HUES64 (cell line): ENCODE data around the gene TYR.
"Not testable (repeated sequence)": the region's sequence is repeated elsewhere in the genome, so short reads cannot be mapped to it uniquely, and the experiment has no call there.

Experiments used
- H3K27ac ChIP-seq: 2 replicates; pipeline ENCODE4 v1.7.0; 2013; ENCODE audit warnings: low read depth, low read length, inconsistent platforms
- H3K27me3 ChIP-seq: 2 replicates; pipeline ENCODE4 v1.6.1; 2013; ENCODE audit warnings: mild to moderate bottlenecking, low read length; ENCODE audit not compliant: insufficient read depth
- H3K36me3 ChIP-seq: 2 replicates; pipeline ENCODE4 v1.6.1; 2013; ENCODE audit warnings: mild to moderate bottlenecking, low read length; ENCODE audit not compliant: insufficient read depth
- H3K4me1 ChIP-seq: 2 replicates; pipeline ENCODE4 v1.6.1; 2013; ENCODE audit warnings: mild to moderate bottlenecking, low read length, moderate library complexity; ENCODE audit not compliant: insufficient read depth
- H3K4me3 ChIP-seq: 2 replicates; pipeline ENCODE4 v1.5.1; 2013; ENCODE audit warnings: mild to moderate bottlenecking, low read length, moderate library complexity
- H3K9ac ChIP-seq: 2 replicates; pipeline ENCODE4 v1.6.1; 2013; ENCODE audit warnings: mild to moderate bottlenecking, low read depth, low read length
- H3K9me3 ChIP-seq: 2 replicates; pipeline ENCODE4 v1.6.1; 2013; ENCODE audit warnings: low read depth, low read length; ENCODE audit not compliant: insufficient read depth
- WGBS: fragments of 150-250, 120-280 bp; methylation state at CpG from one replicate; pipeline ENCODE4 v1.1.7; 2013; ENCODE audit warnings: missing lambda C conversion rate; 5-methylcytosine and 5-hydroxymethylcytosine counted together

TYR gene

DNA sequence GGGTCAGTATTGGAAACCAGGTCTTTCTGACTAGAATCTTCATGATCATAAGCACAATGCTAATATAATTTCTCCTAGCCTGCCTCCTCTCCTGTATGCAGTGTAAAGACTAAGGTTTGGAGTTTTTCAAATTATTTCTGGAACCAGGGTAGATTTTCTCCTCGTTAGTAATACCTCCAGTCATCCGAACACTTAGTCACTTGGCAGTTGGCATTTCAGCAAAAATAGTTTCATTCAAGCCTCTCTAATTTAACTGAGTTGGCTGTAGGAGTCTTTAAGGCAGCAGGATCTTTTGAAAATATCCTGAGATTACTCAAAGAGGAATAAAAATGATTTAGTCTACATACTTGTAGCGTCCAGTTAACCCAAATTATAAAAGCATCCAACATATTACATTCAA, 6.3 kb downstream of the TYR start:
- H3K9ac ChIP-seq: no peak overlapping the region
- H3K36me3 ChIP-seq: no peaks in the 10 kb centered on the region
- 96% methylated on average over 2 of the region's 3 CpGs for WGBS
- H3K27ac ChIP-seq: no peak overlapping the region
- no peak overlapping the region for H3K4me3 ChIP-seq
- H3K9me3 ChIP-seq: no peaks in the 10 kb centered on the region
- H3K4me1 ChIP-seq: peaks cover 11% of the 10 kb centered on the region
- no peaks in the 10 kb centered on the region for H3K27me3 ChIP-seq

- Histone ChIP-seq H3K9ac (no peak overlapping the region), H3K9me3 (no peaks in the 10 kb centered on the region), H3K4me3 (no peak overlapping the region), H3K27ac (no peak overlapping the region), H3K27me3 (no peaks in the 10 kb centered on the region), H3K4me1 (no peaks in the 10 kb centered on the region), H3K36me3 (no peaks in the 10 kb centered on the region)
- WGBS: 100% methylated on average over 1 of the region's 2 CpGs
Observed at GRCh38 chr11:89189776-89190175, 12.1 kb downstream of the TYR start.

DNA sequence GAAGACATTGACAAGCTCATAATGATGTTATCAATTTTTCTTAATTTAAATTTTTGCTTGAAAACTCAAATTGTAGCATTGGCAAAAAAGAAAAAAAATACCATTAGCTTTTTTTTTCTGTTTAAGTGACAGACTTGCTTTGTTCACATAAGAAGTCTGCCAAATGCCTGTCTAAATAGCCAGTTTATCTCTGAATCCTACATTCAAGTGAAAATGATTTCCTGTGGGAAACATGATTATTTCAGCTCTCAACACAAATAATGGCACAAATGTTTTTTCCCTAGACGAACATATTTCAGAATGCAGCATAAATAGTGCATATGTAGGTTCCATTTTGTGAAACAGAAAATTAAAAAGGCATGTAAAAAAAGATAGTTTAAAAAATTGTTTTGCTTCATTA, 23.5 kb downstream of the TYR start:
- no peaks in the 10 kb centered on the region for H3K36me3 ChIP-seq
- no peak overlapping the region for H3K4me3 ChIP-seq
- H3K9ac ChIP-seq: no peak overlapping the region
- H3K27ac ChIP-seq: no peak overlapping the region
- H3K27me3 ChIP-seq: no peaks in the 10 kb centered on the region
- H3K4me1 ChIP-seq: peaks cover 6% of the 10 kb centered on the region; the same call in 1 of the 2 replicates
- no peaks in the 10 kb centered on the region for H3K9me3 ChIP-seq
- WGBS: 100% methylated on average over 1 of the region's 1 CpG

DNA sequence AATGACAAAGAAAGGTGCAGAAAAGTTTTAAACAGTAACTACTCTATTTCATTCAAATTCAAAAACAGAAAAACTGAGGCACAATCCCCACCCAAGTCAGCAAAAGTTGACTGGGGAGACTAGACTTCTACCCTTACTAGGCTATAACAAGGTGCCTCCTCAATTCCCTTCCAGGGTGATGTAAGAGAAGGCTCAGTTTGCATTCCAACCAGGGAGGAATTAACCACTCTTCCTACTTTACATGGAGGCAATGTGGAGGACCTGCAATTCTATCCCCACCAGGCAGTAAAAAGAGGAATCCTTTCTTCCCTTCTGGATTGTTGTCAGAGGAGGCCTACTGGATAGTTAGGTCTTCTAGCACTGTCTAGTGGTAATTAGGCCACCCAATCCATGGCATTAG, 26.1 kb downstream of the TYR start:
- Histone ChIP-seq H3K9ac (no peak overlapping the region), H3K27ac (no peak overlapping the region), H3K4me3 (no peak overlapping the region), H3K27me3 (no peaks in the 10 kb centered on the region), H3K4me1 (peaks cover 6% of the 10 kb centered on the region; the same call in 1 of the 2 replicates), H3K36me3 (no peaks in the 10 kb centered on the region), H3K9me3 (no peaks in the 10 kb centered on the region)

GRCh38 chr11:89205378-89205777, 27.7 kb downstream of the TYR start:
- H3K4me3 ChIP-seq: no peak overlapping the region
- no peak overlapping the region for H3K27ac ChIP-seq
- no peaks in the 10 kb centered on the region for H3K36me3 ChIP-seq
- no peaks in the 10 kb centered on the region for H3K9me3 ChIP-seq
- no peak overlapping the region for H3K9ac ChIP-seq
- H3K27me3 ChIP-seq: no peaks in the 10 kb centered on the region
- peaks cover 6% of the 10 kb centered on the region; the same call in 1 of the 2 replicates for H3K4me1 ChIP-seq

DNA sequence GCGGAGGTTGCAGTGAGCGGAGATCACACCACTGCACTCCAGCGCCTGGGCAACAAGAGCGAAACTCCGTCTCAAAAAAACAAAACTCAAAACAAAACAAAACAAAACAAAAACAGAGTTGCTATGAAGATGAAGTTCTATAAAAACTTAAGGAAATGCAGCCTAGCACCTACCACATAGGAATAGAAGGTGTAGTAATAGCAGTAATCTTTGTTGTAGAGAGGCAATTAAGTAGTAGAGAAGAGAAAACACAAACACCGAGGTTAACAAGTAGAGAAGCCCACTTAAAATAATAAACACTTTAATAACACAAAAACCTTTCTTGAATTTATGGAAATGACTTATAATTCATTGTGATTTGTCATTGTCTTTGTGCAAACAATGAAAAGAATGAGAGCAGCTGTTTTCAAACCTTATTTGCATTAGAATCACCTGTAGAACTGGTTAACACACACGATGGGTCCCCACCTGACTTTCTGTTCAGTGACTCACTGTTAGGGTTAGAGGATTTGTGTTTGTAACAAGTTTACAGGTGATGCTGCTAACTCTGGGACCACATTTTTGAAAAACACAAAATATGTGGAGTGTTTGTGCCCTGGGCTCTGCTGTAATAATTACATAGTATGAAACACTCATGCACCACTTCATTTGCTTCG, 43.1 kb downstream of the TYR start:
- 70% methylated on average over 4 of the region's 8 CpGs for WGBS
- Histone ChIP-seq H3K4me1 (peaks cover 16% of the 10 kb centered on the region), H3K4me3 (no peak overlapping the region), H3K9me3 (no peaks in the 10 kb centered on the region), H3K27me3 (no peaks in the 10 kb centered on the region), H3K9ac (no peak overlapping the region), H3K27ac (peak overlapping the region; percentile 40), H3K36me3 (no peaks in the 10 kb centered on the region)

DNA sequence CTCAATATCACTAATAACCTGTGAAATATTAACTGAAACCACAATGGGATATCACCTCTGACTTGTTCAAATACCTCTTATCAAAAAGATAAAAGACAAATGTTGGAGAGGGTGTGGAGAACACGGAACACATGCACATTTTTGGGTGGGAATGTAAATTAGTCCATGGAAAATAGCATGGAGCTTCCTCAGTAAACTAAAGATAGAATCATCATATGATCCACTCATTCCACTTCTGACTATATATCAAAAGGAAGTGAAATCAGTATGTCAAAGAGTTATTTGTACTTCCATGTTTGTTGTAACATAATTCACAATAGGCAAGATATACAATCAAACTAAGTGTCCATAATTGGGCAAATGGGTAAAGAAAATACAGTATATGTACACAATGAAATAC, 57.4 kb downstream of the TYR start:
- Histone ChIP-seq H3K9me3 (no peaks in the 10 kb centered on the region), H3K4me1 (peaks cover 4% of the 10 kb centered on the region; the same call in 1 of the 2 replicates), H3K4me3 (no peak overlapping the region), H3K27me3 (no peaks in the 10 kb centered on the region), H3K27ac (no peak overlapping the region), H3K9ac (no peak overlapping the region), H3K36me3 (no peaks in the 10 kb centered on the region)
- 80% methylated on average over 1 of the region's 1 CpG for WGBS

- H3K27ac ChIP-seq: no peak overlapping the region
- no peak overlapping the region for H3K4me3 ChIP-seq
- 96% methylated on average over 5 of the region's 5 CpGs for WGBS
Observed at GRCh38 chr11:89235976-89236375, 58.3 kb downstream of the TYR start.

DNA sequence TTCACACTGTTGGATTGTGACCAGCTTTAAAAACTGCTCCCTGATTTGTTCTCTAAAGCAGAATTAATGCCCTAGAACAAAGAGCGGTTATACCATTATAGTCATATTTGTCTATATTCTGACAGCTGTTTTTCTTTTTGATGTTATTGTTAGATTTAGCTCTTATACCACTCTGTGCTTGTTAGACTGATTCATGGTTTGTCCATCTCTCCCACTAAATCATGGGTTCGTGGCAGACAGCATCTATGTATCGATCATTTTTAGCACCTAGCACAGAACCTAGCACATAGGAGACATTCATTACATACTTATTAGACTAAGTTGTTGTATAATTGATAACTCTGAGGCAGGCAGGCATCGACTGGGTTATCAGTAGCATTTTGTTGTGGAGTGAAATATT, 69.3 kb downstream of the TYR start:
- 100% methylated on average over 2 of the region's 4 CpGs for WGBS

More at GRCh38 chr11:89235976-89236375, 58.3 kb downstream of the TYR start:
- no peaks in the 10 kb centered on the region for H3K36me3 ChIP-seq
- no peak overlapping the region for H3K9ac ChIP-seq
- H3K4me1 ChIP-seq: peaks cover 4% of the 10 kb centered on the region; the same call in 1 of the 2 replicates
- no peaks in the 10 kb centered on the region for H3K9me3 ChIP-seq
- no peaks in the 10 kb centered on the region for H3K27me3 ChIP-seq

GRCh38 chr11:89249196-89249595, 71.5 kb downstream of the TYR start:
- Histone ChIP-seq H3K9ac (no peak overlapping the region), H3K4me3 (no peak overlapping the region), H3K9me3 (no peaks in the 10 kb centered on the region), H3K27me3 (no peaks in the 10 kb centered on the region), H3K4me1 (no peaks in the 10 kb centered on the region), H3K27ac (no peak overlapping the region), H3K36me3 (no peaks in the 10 kb centered on the region)
- 100% methylated on average over 1 of the region's 2 CpGs for WGBS

More for the DNA sequence above, 69.3 kb downstream of the TYR start:
- H3K27ac ChIP-seq, H3K36me3 ChIP-seq, H3K9ac ChIP-seq, H3K4me3 ChIP-seq, H3K27me3 ChIP-seq, H3K4me1 ChIP-seq, H3K9me3 ChIP-seq: not testable (repeated sequence)

GRCh38 chr11:89261483-89261882, 83.8 kb downstream of the TYR start:
- H3K9ac ChIP-seq, H3K27ac ChIP-seq, H3K9me3 ChIP-seq, H3K4me3 ChIP-seq, H3K36me3 ChIP-seq, H3K27me3 ChIP-seq: not testable (repeated sequence)
- peaks cover 10% of the 10 kb centered on the region for H3K4me1 ChIP-seq
- WGBS: 97% methylated on average over 1 of the region's 1 CpG
